Right lobe of liver (tissue), 6 donors: ENCODE results near the gene CDH8. TPM values are rescaled to one million over a fixed set of nuclear protein-coding genes. Genes with fewer than 3 reads are reported as not detected.

Experiments used
- ATAC-seq, 4 donors: fragments of 200-7000 bp; cut with Tn5 transposase; one replicate each; pipeline ENCODE4 v1.9.1; 2020; ENCODE audit warnings: mild to moderate bottlenecking in 4 of 4, moderate library complexity in 4 of 4
- DNase-seq, 3 donors: peaks; one replicate each; pipeline ENCODE4 v3.0.0-alpha.2; 2020
- H3K27ac ChIP-seq, 3 donors: fragments of 200-600 bp; one replicate each; pipeline ENCODE4 v1.8.0; 2022
- H3K27me3 ChIP-seq, 2 donors: fragments of 200-600 bp; one replicate each; pipeline ENCODE4 v1.8.0; 2022
- H3K36me3 ChIP-seq, 4 donors: fragments of 200-600 bp; sonication (generic) in 1 of 4; one replicate each; pipeline versions ENCODE4 v1.5.1 to v1.8.0; 2017 to 2022; ENCODE audit warnings: control low read depth in 1 of 4
- H3K4me1 ChIP-seq, 4 donors: fragments of 200-600 bp; sonication (generic) in 1 of 4; one replicate each; pipeline versions ENCODE4 v1.5.1 to v1.8.0; 2017 to 2022; ENCODE audit warnings: control low read depth in 1 of 4
- H3K4me3 ChIP-seq, 3 donors: fragments of 200-600 bp; one replicate each; pipeline ENCODE4 v1.8.0; 2022
- H3K9me3 ChIP-seq, 4 donors: fragments of 200-600 bp; sonication (generic) in 1 of 4; one replicate each; pipeline versions ENCODE4 v1.5.1 to v1.8.0; 2017 to 2022; ENCODE audit warnings: control low read depth in 1 of 4
- CTCF ChIP-seq, 4 donors: fragments of 200-600 bp in 3 of 4; fragments of 450-650 bp in 1 of 4; IDR thresholded peaks; one replicate each; pipeline versions ENCODE4 v1.5.1 to v1.8.0; 2016 to 2022; ENCODE audit warnings: antibody characterized with exemption in 4 of 4, mild to moderate bottlenecking in 2 of 4
- POLR2A ChIP-seq: fragments of 450-650 bp; IDR thresholded peaks from one replicate; pipeline ENCODE4 v1.6.1; 2017; ENCODE audit warnings: antibody characterized with exemption, mild to moderate bottlenecking
- WGBS: methylation state at CpG from one replicate; pipeline ENCODE4 v1.1.6; 2018; ENCODE audit warnings: low coverage, low lambda C conversion rate; ENCODE audit not compliant: insufficient coverage; ENCODE audit errors: missing lambda C conversion rate; 5-methylcytosine and 5-hydroxymethylcytosine counted together
- intact Hi-C, 2 donors: fragments of 100-400 bp; cut with DNase I; formaldehyde crosslinking; loops; one replicate each; pipeline versions ENCODE4 v1.11.2 to v1.14.1; 2022
- total RNA-seq, 6 experiments: library from RNA; depleted of rRNA in 2 of 6; stranded (reverse); fragments of >200 nt in 2 of 6; fragmentation: NEBNext Ultra II Directional in 3 of 6; extraction: Animal tissue kit (Norgen Biotek cat#: 25700) in 3 of 6; gene quantifications; one replicate each; pipeline versions ENCODE4 v1.1.0 to v1.2.4, GENCODE V29; 2016 to 2023
- donor health status: DM: no; HTN: yes; CAD: no.
- donor health status: DM: no; HTN: no; CAD: no.
- donor health status: DM: no; HTN: no; CAD: no.
- donor health status: DM: no; HTN: yes; CAD: no.
- donor health status: DM: no; HTN: yes; CAD: no.

CDH8 gene
- total RNA-seq, 6 experiments from 2014 or later = not detected

- H3K9me3 ChIP-seq = no peaks in the 10 kb centered on the region
- no peak overlapping the region for H3K4me3 ChIP-seq
- DNase-seq (no peak), ATAC-seq (no peak)
- 47% methylated on average over 6 of the region's 6 CpGs for WGBS
- no peak overlapping the region for H3K27ac ChIP-seq
- intact Hi-C loops = no loop called here
- no peaks in the 10 kb centered on the region for H3K27me3 ChIP-seq
- no peaks in the 10 kb centered on the region for H3K4me1 ChIP-seq
- no peak for TF ChIP-seq POLR2A
- TF ChIP-seq CTCF (IDR thresholded peaks at IDR 0.05) = no peak
- no peaks in the 10 kb centered on the region for H3K36me3 ChIP-seq
Observed at GRCh38 chr16:61987474-61988012, 48.7 kb downstream of the CDH8 start.

- ATAC-seq (no peak), DNase-seq (no peak)
- 47% methylated on average over 4 of the region's 4 CpGs for WGBS
- Histone ChIP-seq H3K27me3 (no peaks in the 10 kb centered on the region), H3K36me3 (no peaks in the 10 kb centered on the region), H3K4me3 (no peak overlapping the region), H3K27ac (no peak overlapping the region), H3K4me1 (no peaks in the 10 kb centered on the region), H3K9me3 (no peaks in the 10 kb centered on the region)
- no peak for TF ChIP-seq POLR2A
- no peak for TF ChIP-seq CTCF (IDR thresholded peaks at IDR 0.05)
- intact Hi-C loops = no loop called here
Observed at GRCh38 chr16:61969077-61969382, 67.2 kb downstream of the CDH8 start.

GRCh38 chr16:61968242-61969076, 67.8 kb downstream of the CDH8 start:
- Histone ChIP-seq H3K36me3 (no peaks in the 10 kb centered on the region), H3K4me1 (no peaks in the 10 kb centered on the region), H3K9me3 (no peaks in the 10 kb centered on the region), H3K27me3 (no peaks in the 10 kb centered on the region), H3K27ac (no peak overlapping the region), H3K4me3 (no peak overlapping the region)
- DNase-seq = no peak
- TF ChIP-seq CTCF (IDR thresholded peaks at IDR 0.05) = no peak
- no peak for TF ChIP-seq POLR2A
- WGBS = 30% methylated on average over 7 of the region's 7 CpGs
- intact Hi-C loops = no loop called here
- no peak for ATAC-seq

GRCh38 chr16:61957075-61957855, 79.0 kb downstream of the CDH8 start:
- Histone ChIP-seq H3K27me3 (no peaks in the 10 kb centered on the region), H3K4me3 (no peak overlapping the region), H3K9me3 (no peaks in the 10 kb centered on the region), H3K36me3 (no peaks in the 10 kb centered on the region), H3K27ac (no peak overlapping the region), H3K4me1 (no peaks in the 10 kb centered on the region)
- DNase-seq (no peak), ATAC-seq (no peak)
- intact Hi-C loops = loop anchor here in 1 of 2 donors (10.0 kb wide), 1 partner anchor 62 kb away; no protein-coding TSS in a partner anchor
- 27% methylated on average over 8 of the region's 8 CpGs for WGBS
- no peak for TF ChIP-seq CTCF (IDR thresholded peaks at IDR 0.05)
- no peak for TF ChIP-seq POLR2A
